NT2/D1 (cell line): ENCODE data around the gene ARL8B.

Experiments used
- SUZ12 ChIP-seq: IDR thresholded peaks from 2 replicates; pipeline ENCODE4 v1.6.1; 2011; ENCODE audit not compliant: insufficient read length, insufficient read depth; ENCODE audit errors: extremely low read depth
- YY1 ChIP-seq: IDR thresholded peaks from 2 replicates; pipeline ENCODE4 v1.6.1; 2011; ENCODE audit not compliant: insufficient read length, insufficient read depth
- ZNF274 ChIP-seq: IDR thresholded peaks from 2 replicates; pipeline ENCODE4 v1.6.1; 2011; ENCODE audit warnings: mild to moderate bottlenecking, low read depth, low read length

DNA sequence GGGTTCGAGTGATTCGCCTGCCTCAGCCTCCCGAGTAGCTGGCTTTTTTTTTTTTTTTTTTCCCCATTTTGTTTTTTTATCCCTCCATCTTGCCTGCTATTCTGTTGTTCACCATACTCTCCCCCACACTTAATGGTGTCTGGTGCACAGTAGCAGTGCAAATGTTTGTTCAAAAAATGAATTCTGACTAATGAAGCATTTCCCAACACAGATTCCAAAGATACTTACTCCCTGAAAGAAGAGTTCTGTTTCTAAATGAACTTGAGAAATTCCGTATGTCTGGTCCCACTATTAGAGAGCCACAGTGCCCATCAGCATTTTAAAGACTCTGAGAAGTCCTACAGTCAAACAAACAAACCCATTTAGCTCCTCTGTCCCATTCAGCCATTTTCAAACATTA is 74.9 kb downstream of the ARL8B start:
- TF ChIP-seq YY1 (no peak), ZNF274 (no peak), SUZ12 (no peak)
